ENCODE data around the gene TBC1D9B. TPM values are rescaled to one million over a fixed set of nuclear protein-coding genes. Genes with fewer than 3 reads are reported as not detected.

The TBC1D9B gene
- total and polyA plus RNA-seq, 2 of the 13 experiments (the other 11 are each of a cell fraction or from before 2014, with no cell fraction given): 35.0 to 50.0 TPM

GRCh38 chr5:179878222-179879002, 29.3 kb downstream of the TBC1D9B start:
- no peak overlapping the region for H3K9ac ChIP-seq (ENCODE audit: insufficient read depth, low read depth, low read length)
- no peaks in the 10 kb centered on the region for H3K79me2 ChIP-seq (ENCODE audit: insufficient read depth, low read length)
- intact Hi-C loops (cut with micrococcal nuclease; ENCODE audit: unreplicated experiment): no loop called here
- no peak for FAIRE-seq
- peaks cover 11 to 54% of the 10 kb centered on the region in 2 experiments; a peak in 4 of 5 replicates for H3K36me3 ChIP-seq (replicated peaks in 1 of 2; ENCODE audit: control insufficient read depth in 1 of 2, insufficient read depth in 2 of 2, low read length in 2 of 2)
- H3K27ac ChIP-seq (ENCODE audit: extremely low read length, insufficient read depth, low read length): no peak overlapping the region
- POLR2A ChIA-PET: no interaction called here
- ATAC-seq: no peak
- H3K4me1 ChIP-seq (ENCODE audit: insufficient read depth, low read length): no peaks in the 10 kb centered on the region
- no TSS peak for BruUV-seq (replicated peaks)
- H3K4me3 ChIP-seq (replicated peaks in 1 of 3; ENCODE audit: insufficient read depth in 1 of 3, low read depth in 2 of 3, low read length in 3 of 3): no peak overlapping the region
- no peak for DNase-seq (ENCODE audit: low spot score)
- H3K9me3 ChIP-seq (ENCODE audit: low read length): peaks cover 14% of the 10 kb centered on the region
- H3K27me3 ChIP-seq (ENCODE audit: control insufficient read depth in 1 of 2, insufficient read depth in 2 of 2, low read length in 2 of 2): no peaks in the 10 kb centered on the region
- no peak overlapping the region for H3K4me2 ChIP-seq (ENCODE audit: low read depth, low read length)
- 87% methylated on average over 7 of the region's 26 CpGs for WGBS (ENCODE audit: low lambda C conversion rate)
- no peaks in the 10 kb centered on the region for H4K20me1 ChIP-seq (ENCODE audit: insufficient read depth, low read length)
- TF ChIP-seq ZBTB37 (CRISPR knock-in tag; IDR thresholded peaks at IDR 0.05) (no peak), ZNF350 (CRISPR knock-in tag; IDR thresholded peaks at IDR 0.05; ENCODE audit: borderline replicate concordance, low read depth) (no peak), JUNB (CRISPR knock-in tag; IDR thresholded peaks at IDR 0.05; ENCODE audit: borderline replicate concordance) (no peak), ZSCAN20 (CRISPR knock-in tag; IDR thresholded peaks at IDR 0.05; ENCODE audit: borderline replicate concordance) (no peak), POGZ (CRISPR knock-in tag; IDR thresholded peaks at IDR 0.05) (no peak), ZNF556 (CRISPR knock-in tag; IDR thresholded peaks at IDR 0.05; ENCODE audit: borderline replicate concordance) (no peak), FIP1L1 (IDR thresholded peaks at IDR 0.05; ENCODE audit: borderline replicate concordance, insufficient read depth, low read depth, low read length) (no peak), HOXA5 (CRISPR knock-in tag; IDR thresholded peaks at IDR 0.05) (no peak), CREM (IDR thresholded peaks at IDR 0.05) (no peak), CREM (CRISPR knock-in tag; IDR thresholded peaks at IDR 0.05) (no peak)
- in situ Hi-C loops (cut with HindIII; ENCODE audit: extremely low pct_ligation_motif_present, low pct_unique_long_range_greater_than_20kb): no loop called here
- no peak overlapping the region for H2AFZ ChIP-seq (ENCODE audit: low read length)
- CTCF ChIA-PET (ENCODE audit: low intra/inter-chr PET ratio, low total read pairs): no interaction called here

All from HepG2 (cell line).